Activated T-cell treated with anti-CD3 and anti-CD28 coated beads, Interleukin-2, amount 50 U/mL, for 72 hours (primary cell): Measurements from ENCODE around the gene CDR2L. TPM values are rescaled to one million over a fixed set of nuclear protein-coding genes. Genes with fewer than 3 reads are reported as not detected.
"Not testable (repeated sequence)": the region's sequence is repeated elsewhere in the genome, so short reads cannot be mapped to it uniquely, and the experiment has no call there.

Experiments used
- ATAC-seq, 2 donors: fragments of 150-1000 bp; cut with Tn5 transposase; replicated peaks in 1 of 2; 2 replicates each; pipeline ENCODE4 v1.10.0; 2021; ENCODE audit warnings: moderate library complexity in 2 of 2, mild to moderate bottlenecking in 1 of 2
- DNase-seq, 2 donors: peaks; one replicate each; pipeline ENCODE4 v3.0.0; 2021 to 2022; ENCODE audit warnings: mixed read lengths in 1 of 2
- H3K27ac Mint-ChIP-seq: one replicate; pipeline ENCODE4 v1.8.0; 2022; ENCODE audit warnings: mild to moderate bottlenecking, moderate library complexity, mixed read lengths
- H3K27me3 Mint-ChIP-seq: one replicate; pipeline ENCODE4 v1.8.0; 2022; ENCODE audit warnings: low read depth, mixed read lengths
- H3K36me3 Mint-ChIP-seq, 2 donors: one replicate each; pipeline ENCODE4 v1.8.0; 2022; ENCODE audit warnings: mixed read lengths in 2 of 2, mild to moderate bottlenecking in 1 of 2; ENCODE audit not compliant: insufficient read depth in 2 of 2
- H3K4me1 Mint-ChIP-seq: one replicate; pipeline ENCODE4 v1.8.0; 2022; ENCODE audit warnings: low read depth, mixed read lengths
- H3K4me3 Mint-ChIP-seq, 2 donors: one replicate each; pipeline ENCODE4 v1.8.0; 2022; ENCODE audit warnings: mild to moderate bottlenecking in 2 of 2, mixed read lengths in 2 of 2, moderate library complexity in 2 of 2
- H3K9me3 Mint-ChIP-seq, 2 donors: one replicate each; pipeline ENCODE4 v1.8.0; 2022; ENCODE audit warnings: mixed read lengths in 2 of 2
- total RNA-seq, 2 donors: library from RNA; stranded (reverse); gene quantifications; one replicate each; pipeline ENCODE4 v1.2.3, GENCODE V29; 2022

Gene CDR2L
- total RNA-seq, 2 donors from 2014 or later, result 0.56 to 0.72 TPM

DNA sequence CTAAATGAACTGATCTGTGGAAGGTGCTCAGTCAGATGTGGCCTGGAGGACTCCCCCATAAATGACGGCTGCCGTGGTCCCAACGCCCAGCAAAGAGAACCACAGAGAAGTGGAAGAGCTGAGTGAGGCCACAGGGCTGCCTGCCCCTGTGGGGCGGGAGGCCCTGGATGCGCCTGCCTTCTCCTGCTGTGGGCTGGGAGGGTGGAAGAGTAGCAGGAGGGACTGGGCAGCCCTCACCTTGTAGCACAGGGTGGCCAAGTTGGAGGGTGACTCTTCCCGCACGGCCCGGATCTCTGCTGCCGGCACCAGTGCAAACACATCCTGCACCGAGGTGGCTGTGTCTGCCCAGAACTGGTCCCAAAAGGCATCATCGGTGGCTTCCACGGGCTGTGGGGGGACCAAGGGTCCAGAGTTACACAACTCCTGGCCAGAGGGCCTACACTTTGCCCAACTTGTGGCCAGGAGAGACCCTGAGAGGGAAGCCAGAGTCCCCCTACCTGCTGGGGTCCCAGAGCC, 23.1 kb upstream of the CDR2L start:
- no peak for DNase-seq
- H3K4me1 Mint-ChIP-seq, result peaks cover 5% of the 10 kb centered on the region
- H3K4me3 Mint-ChIP-seq, result no peak overlapping the region
- ATAC-seq, result no peak
- no peak overlapping the region for H3K27ac Mint-ChIP-seq
- no peaks in the 10 kb centered on the region for H3K36me3 Mint-ChIP-seq
- no peaks in the 10 kb centered on the region for H3K9me3 Mint-ChIP-seq
- H3K27me3 Mint-ChIP-seq, result no peaks in the 10 kb centered on the region

DNA sequence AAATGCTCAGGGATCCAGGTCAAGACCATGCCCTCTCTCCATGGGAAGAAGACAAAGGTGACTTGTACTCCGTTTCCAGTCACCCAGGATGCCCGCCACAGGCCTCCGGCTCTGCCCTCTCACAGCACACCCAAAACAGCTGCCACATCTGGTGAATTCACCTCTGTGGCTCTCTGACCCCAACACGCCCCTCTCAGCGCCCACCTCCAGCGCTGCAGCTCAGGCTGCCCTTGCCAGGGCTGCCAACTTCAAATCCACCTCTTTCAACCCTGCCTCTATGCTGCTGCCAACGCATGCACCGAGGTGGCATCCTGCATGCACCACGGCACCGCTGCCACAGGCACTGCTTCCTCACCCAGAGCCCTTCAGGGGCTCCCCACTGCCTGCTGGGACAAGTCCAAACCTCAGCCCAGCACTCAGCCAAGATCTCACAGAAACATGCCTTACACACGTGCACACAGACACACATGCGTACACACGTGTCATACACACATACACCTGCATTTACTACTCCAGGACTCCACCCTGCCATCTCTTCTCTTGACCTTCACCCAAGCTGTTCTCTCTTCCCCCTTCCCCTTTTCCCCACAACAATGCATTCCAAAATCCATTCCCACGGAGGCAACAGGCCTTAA, 22.3 kb upstream of the CDR2L start:
- Mint-ChIP-seq H3K27me3 (no peaks in the 10 kb centered on the region), H3K4me1 (peaks cover 5% of the 10 kb centered on the region), H3K4me3 (no peak overlapping the region), H3K9me3 (no peaks in the 10 kb centered on the region), H3K27ac (no peak overlapping the region), H3K36me3 (no peaks in the 10 kb centered on the region)
- DNase-seq, result no peak
- ATAC-seq, result no peak

DNA sequence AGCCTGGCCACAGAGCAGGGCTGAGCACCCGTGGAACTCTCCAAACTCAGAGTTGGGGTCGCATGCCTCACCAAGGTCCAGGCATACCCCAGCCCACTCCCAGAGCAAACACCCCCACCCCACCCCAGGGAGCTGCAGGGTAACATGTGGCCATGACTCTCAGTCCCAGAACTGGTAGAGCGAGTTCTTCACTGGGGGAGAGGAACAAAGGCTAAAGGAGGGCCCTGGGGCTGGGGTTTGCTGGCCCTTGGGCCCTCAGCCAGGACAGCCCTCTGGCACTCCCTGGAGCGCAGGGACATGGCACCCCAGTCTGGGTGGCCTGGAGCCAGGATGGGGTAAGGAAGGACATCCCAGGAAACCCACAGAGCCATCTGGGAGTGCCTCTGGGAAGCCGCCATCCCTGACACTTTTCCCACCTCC, 19.1 kb upstream of the CDR2L start:
- Mint-ChIP-seq H3K4me1 (peaks cover 7% of the 10 kb centered on the region), H3K36me3 (no peaks in the 10 kb centered on the region), H3K9me3 (no peaks in the 10 kb centered on the region), H3K27ac (no peak overlapping the region), H3K4me3 (no peak overlapping the region), H3K27me3 (peaks cover 8% of the 10 kb centered on the region)
- DNase-seq (no peak), ATAC-seq (no peak)

DNA sequence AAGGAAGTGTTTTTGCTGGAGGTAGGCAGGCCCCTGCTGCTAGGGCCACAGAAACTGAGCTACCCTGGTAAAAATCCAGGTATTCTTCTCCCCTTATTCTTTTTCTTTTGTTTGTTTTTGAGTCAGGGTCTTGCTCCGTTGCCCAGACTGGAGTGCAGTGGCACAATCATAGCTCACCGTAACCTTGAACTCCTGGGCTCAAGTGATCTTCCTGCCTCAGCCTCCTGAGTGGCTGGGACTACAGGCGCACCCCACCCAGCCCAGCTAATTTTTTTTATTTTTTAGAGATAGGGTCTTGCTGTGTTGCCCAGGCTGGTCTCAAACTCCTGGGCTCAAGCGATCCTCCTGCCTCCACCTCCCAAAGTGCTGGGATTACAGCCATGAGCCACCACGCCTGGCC, 17.9 kb upstream of the CDR2L start:
- not testable (repeated sequence) for H3K4me3 Mint-ChIP-seq, H3K27ac Mint-ChIP-seq, H3K4me1 Mint-ChIP-seq, H3K36me3 Mint-ChIP-seq, ATAC-seq, DNase-seq, H3K9me3 Mint-ChIP-seq
- H3K27me3 Mint-ChIP-seq, result peaks cover 11% of the 10 kb centered on the region

DNA sequence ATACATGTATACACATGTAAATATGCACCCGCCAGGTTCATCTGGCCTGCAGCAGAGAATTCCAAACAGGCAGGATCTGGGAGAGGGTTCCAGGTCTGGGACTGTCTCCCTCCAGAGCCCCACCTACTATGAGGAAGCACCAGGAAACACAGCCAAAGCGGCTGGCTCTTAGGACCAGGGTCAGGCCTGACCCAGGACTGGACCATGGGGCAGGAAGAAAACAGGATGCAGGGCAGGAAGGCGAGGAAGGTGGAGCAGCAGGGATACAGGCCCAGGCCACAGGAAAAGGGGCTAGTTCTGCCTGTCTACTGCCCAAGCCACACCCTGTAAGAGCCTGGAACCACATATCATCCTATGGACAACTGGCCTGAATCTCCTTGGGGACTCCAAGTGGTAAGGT, 17.0 kb upstream of the CDR2L start:
- Mint-ChIP-seq H3K9me3 (no peaks in the 10 kb centered on the region), H3K27ac (no peak overlapping the region), H3K27me3 (peaks cover 11% of the 10 kb centered on the region), H3K4me1 (peaks cover 7% of the 10 kb centered on the region), H3K36me3 (no peaks in the 10 kb centered on the region), H3K4me3 (no peak overlapping the region)
- no peak for DNase-seq
- ATAC-seq, result no peak

DNA sequence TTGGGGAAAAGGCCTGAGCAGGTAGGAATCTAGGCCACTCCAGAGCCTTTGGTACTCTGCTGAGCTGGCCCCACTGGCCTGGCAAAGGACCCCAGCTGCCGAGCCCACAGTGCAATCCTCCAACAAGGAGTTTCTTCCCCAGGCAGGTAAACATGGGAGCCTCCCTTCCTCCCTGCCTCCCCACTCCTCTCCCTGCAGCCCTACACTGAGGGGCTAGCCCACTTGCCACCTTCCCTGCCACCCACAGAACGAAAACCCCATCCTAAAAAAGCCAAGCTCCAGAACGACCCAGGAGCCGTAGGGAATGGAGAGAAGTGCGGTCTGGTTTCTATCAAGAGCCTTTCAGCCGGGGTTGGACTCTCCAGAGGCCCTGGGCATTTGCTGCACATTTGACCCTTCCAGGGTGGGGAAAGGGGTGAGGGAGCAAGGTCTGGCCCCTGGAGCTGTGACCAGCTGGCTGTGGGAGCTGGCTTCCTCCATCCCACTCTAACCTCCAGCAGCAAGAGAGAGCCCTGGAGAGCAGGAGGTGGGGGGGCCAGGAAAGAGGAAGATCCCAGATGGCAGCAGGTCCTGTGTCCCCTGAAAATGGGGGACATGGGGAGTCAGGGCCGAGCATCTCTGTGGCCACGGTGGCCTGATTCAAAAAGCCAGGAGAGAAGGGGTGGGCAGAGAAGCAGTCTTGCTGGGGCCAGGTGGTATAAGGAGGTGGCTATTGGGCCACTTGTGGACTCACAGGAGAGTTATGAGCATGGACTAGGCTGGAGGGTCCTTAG, 16.2 kb upstream of the CDR2L start:
- H3K27me3 Mint-ChIP-seq, result peaks cover 11% of the 10 kb centered on the region
- no peak for ATAC-seq
- no peaks in the 10 kb centered on the region for H3K9me3 Mint-ChIP-seq
- H3K27ac Mint-ChIP-seq, result no peak overlapping the region
- H3K4me3 Mint-ChIP-seq, result peak overlapping the region; percentile 53 to 94
- H3K4me1 Mint-ChIP-seq, result peaks cover 7% of the 10 kb centered on the region
- no peak for DNase-seq
- no peaks in the 10 kb centered on the region for H3K36me3 Mint-ChIP-seq

DNA sequence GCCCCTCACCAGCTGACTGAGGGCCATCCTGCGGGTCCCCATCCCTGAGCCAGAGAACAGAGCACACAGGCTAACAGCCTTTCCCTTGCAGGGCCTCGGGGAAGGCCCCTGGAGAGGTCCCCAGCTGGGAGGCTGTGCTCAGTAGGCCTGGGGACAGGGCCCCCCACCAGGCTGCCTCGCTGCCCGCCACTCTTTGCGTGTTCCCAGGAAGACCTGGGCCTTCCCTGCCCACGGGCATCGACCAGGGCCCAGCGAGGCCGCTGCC, 15.7 kb upstream of the CDR2L start:
- no peak overlapping the region for H3K27ac Mint-ChIP-seq
- ATAC-seq, result no peak

DNA sequence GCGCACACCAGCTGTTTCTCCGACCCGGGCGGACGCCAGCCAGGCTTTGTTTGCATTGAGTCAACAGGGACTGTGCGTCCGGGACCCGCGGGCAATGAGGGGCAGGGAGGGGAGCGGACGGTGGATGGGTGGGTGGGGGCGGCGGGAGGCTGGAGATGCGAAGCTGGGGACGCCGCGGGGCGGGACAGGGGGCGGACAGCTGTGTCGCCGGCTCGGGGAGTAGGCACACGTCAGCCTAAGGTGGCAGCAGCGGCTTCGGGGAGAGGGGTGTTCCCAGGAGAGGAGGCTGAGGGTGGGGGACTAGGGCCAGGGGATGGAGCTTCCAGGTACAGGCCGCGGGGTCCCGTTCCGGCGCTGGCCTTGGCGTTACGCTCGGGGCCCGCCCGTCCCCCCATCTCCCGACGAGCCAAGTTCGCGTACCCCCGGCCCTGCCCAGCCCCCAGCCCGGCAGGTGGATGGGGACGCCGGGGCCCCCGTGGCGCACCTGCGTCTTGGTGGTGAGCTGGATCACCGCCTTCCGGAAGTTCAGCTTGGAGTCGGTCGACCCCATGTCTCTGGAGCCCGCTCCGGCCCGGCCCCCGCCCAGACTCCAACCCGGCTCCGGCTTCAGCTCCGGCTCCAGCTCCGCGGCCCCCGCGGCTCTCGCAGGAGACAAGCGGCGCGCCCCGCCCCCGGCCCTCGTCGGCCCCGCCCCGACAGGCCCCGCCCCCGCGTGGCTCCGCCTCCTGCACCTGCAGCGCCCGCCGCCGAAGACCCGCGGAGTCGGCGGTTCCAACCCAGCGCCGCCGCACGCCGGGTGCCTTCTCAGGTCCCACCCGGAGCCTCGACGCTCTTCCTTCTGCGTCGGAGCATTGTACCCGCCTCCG, 15.1 kb upstream of the CDR2L start, which contains the start of gene HID1:
TSS of gene HID1 (minus strand) at position 653 of the 866 bp plus-strand sequence. CDS start at position 550, 103 bp downstream.
- H3K4me1 Mint-ChIP-seq, result peaks cover 7% of the 10 kb centered on the region
- H3K4me3 Mint-ChIP-seq, result peak within 1 kb of the TSS; percentile 89 to 94
- peak; percentile 75 to 79 for DNase-seq
- peaks cover 11% of the 10 kb centered on the region for H3K27me3 Mint-ChIP-seq
- peak; percentile 90 to 91 for ATAC-seq
- H3K9me3 Mint-ChIP-seq, result no peaks in the 10 kb centered on the region
- peak within 1 kb of the TSS; percentile 2 for H3K27ac Mint-ChIP-seq
- H3K36me3 Mint-ChIP-seq, result no peaks in the 10 kb centered on the region

More for the DNA sequence above, 15.7 kb upstream of the CDR2L start:
- Mint-ChIP-seq H3K4me1 (peaks cover 7% of the 10 kb centered on the region), H3K9me3 (no peaks in the 10 kb centered on the region), H3K36me3 (no peaks in the 10 kb centered on the region), H3K4me3 (peak overlapping the region; percentile 53 to 94), H3K27me3 (peaks cover 11% of the 10 kb centered on the region)
- DNase-seq, result no peak

DNA sequence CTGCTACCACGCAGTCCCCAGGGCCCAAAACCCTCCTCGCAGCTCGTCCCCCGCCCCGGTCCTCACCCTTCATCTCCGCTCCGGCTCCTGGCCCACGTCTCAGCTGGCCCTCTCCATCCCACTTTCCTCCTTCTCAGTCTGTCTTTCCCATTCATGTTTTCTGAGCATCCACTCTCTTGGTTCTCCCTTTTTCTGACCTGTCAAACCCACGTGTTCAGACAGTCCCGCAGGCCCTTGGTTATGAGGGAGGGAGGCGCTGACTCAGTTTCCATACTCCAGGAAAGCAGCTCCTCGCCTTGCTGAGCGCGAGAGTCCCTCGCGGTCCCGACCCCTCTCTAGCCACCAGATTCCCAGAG, 14.5 kb upstream of the CDR2L start:
- peak overlapping the region; percentile 2 for H3K27ac Mint-ChIP-seq

DNA sequence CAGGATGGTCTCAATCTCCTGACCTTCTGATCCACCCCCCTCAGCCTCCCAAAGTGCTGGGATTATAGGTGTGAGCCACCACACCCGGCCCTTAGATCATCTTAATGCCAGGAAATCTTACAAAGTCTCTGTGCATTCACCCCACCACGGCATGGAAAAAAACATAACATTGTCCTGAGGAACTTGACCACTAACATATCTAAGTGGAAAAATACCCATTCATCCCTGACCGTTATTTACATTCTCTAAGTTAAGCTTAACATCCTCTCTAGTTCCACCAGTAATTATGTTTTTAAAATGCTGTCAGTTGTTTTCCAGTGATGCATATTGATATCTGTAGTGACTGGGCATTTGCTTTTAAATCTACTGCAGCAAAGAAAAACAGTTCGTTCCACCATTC, 11.5 kb upstream of the CDR2L start:
- no peak for DNase-seq
- ATAC-seq, result no peak
- Mint-ChIP-seq H3K4me1 (peaks cover 8% of the 10 kb centered on the region), H3K36me3 (no peaks in the 10 kb centered on the region), H3K27ac (no peak overlapping the region), H3K27me3 (peaks cover 17% of the 10 kb centered on the region), H3K9me3 (no peaks in the 10 kb centered on the region), H3K4me3 (no peak overlapping the region)

More for the DNA sequence above, 14.5 kb upstream of the CDR2L start:
- Mint-ChIP-seq H3K36me3 (no peaks in the 10 kb centered on the region), H3K9me3 (no peaks in the 10 kb centered on the region), H3K4me1 (peaks cover 7% of the 10 kb centered on the region), H3K4me3 (peak overlapping the region; percentile 89 to 94), H3K27me3 (peaks cover 11% of the 10 kb centered on the region)
- DNase-seq (no peak), ATAC-seq (no peak)

DNA sequence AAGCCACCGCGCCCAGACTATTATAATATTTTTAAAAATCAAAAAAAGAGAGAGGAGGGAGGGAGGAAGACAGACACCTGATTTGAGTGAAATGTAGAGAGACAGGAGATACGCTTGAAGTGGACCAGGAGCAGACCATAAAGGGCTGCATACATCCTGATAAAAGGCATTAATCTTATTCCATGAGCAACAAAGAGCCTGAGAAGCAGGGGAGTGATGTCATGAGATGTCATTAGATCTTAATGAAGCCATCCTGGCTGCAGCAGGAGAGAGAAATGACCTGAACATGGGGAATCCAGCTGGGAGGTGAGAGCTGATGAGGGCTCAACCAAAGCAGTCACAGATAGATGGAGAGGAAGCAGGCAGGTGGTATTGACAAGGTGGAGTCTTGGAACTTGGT, 9.6 kb upstream of the CDR2L start:
- Mint-ChIP-seq H3K36me3 (no peaks in the 10 kb centered on the region), H3K4me1 (peaks cover 17% of the 10 kb centered on the region), H3K4me3 (no peak overlapping the region), H3K9me3 (no peaks in the 10 kb centered on the region), H3K27ac (no peak overlapping the region), H3K27me3 (peaks cover 15% of the 10 kb centered on the region)
- ATAC-seq, result no peak
- no peak for DNase-seq

DNA sequence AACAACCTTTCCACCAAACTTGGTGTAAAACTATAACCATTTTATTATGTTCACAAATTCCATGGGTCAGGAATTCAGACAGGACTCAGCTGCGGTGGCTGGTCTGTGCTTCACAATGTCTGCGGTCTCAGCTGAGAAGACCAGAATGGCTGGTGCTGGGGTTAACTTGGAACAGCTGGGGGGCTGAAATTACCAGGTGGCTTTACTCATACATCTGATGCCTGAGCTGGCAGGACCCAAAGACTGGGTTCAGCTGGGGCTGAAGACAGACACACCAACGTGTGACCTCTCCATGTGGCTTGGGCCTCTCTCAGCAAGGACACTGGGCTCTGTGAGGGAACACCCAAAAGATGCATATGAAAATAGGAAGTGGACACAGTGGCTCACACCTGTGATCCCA, 9.2 kb upstream of the CDR2L start:
- H3K9me3 Mint-ChIP-seq, result no peaks in the 10 kb centered on the region
- peaks cover 17% of the 10 kb centered on the region for H3K4me1 Mint-ChIP-seq
- H3K36me3 Mint-ChIP-seq, result no peaks in the 10 kb centered on the region
- H3K4me3 Mint-ChIP-seq, result no peak overlapping the region
- ATAC-seq, result no peak
- no peak overlapping the region for H3K27ac Mint-ChIP-seq
- peaks cover 10% of the 10 kb centered on the region for H3K27me3 Mint-ChIP-seq
- DNase-seq, result no peak
